ENCODE results near the gene LRAT. TPM values are rescaled to one million over a fixed set of nuclear protein-coding genes. Genes with fewer than 3 reads are reported as not detected.
"Not testable (repeated sequence)": the region's sequence is repeated elsewhere in the genome, so short reads cannot be mapped to it uniquely, and the experiment has no call there.

Gene LRAT
- total RNA-seq = not detected in 2 replicates

DNA sequence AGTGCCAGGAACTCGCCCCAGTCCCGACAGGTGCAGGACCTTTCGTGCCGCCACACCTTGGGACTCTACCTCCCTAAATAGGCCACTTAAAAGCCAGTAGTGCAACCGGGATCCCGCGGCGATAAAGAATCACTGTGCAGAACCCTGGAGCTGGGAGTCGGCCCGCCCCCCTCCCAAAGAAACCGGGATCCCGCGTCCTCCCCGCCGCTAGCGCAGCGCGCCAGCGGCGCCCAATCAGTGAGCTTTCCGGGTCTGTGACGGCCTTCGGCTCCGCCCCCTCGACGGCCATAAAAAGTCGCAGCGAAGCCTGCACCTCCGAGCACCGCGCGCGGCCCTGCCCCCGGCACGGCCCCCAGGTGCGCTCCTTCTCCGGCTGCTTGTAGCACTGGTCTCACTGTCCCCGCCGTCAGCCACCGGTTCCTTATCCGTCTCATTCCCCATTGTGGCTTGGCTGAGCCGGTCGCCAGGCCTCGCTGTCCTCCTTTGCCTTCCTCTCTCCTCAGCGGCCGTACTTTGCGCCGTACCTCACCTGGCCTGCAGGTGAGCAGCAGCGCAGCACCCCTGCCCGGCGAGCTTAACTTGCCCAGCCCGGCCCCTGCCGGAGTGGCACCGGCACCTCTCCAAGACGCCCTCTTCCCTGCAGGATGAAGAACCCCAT, at the start of gene LRAT:
TSS of gene LRAT (plus strand) at position 318 of the 658 bp plus-strand sequence. CDS start at position 645, 327 bp downstream.
- intact Hi-C loops (cut with micrococcal nuclease) = loop anchor here (5.0 kb wide), 3 partner anchors 192 to 633 kb away; partner anchors contain the start of genes DCHS2, MAP9 and PLRG1

GRCh38 chr4:154707877-154708276, 35.9 kb upstream of the LRAT start:
- intact Hi-C loops (cut with micrococcal nuclease) = no loop called here

DNA sequence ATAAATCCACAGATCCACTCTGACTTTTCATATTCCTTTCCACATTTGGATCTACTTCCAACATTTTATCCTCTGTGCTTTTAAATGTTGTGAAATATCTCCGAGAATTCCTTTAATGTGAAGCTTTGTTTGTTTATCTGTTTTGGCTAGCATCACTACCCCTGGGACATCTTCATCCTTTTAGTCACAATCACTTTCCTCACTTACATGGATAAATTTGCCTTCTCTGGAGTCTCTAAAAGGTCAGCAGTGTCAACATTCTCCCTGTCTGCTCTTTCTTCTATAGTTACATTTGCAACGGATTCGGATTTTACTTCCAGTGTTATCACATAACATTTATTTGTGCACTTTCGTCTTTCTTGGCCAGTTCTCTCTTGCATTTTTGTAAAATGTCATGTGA, 34.2 kb upstream of the LRAT start:
- intact Hi-C loops (cut with micrococcal nuclease) = no loop called here

GRCh38 chr4:154711522-154711921, 32.3 kb upstream of the LRAT start:
- intact Hi-C loops (cut with micrococcal nuclease) = no loop called here

DNA sequence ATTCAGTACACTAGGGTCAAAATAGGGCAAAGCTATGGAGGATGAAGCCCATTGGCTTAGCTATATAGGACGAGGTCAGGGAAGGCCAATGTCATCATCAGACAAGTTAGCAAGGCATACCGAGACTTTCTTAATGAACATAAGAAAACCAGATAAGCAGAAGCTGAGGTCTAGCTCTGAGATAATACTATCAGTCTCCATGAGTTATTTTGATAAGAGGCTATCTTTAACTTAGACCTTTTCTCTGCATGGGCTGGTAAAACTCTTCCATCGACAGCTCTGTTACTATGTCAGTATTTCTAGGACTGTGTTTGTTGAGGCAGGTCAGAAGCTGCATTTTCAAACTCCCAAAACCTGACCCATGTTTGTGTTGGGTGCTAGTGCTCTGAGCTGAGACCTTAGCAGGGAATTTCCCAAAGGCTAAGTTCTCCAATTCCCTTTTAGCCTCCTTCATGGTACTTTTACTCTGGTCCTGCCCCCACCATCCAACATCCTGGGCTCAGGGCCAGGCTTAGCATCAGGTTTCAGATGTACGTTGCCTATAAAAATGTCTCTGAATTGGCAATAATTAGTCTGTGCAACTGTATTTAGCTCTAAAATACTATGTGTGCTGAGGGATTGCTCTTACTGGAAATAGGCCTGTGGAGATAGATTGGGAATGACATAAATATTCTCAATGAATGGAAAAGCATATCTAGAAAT, 29.3 kb upstream of the LRAT start:
- intact Hi-C loops (cut with micrococcal nuclease) = no loop called here

DNA sequence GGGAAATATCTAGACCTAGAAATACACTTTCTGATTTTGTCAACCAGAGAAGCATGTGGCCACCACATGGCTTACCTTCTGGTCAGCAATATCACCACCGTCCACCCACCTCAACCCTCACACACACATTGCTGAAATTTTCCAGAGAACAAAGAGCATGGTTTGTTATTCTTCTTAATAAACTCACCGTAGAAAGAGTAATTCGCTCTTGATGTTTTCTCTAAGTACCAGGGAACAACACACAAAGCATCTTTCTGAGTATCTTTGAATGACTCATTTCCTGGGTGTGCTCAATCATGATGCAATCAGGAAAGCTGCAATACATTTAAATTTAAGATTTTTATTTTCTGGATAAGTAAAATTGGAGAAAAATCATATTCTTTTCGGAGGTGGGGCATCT, 24.7 kb upstream of the LRAT start:
- intact Hi-C loops (cut with micrococcal nuclease) = no loop called here

GRCh38 chr4:154720123-154720522, 23.7 kb upstream of the LRAT start:
- intact Hi-C loops (cut with micrococcal nuclease) = no loop called here

DNA sequence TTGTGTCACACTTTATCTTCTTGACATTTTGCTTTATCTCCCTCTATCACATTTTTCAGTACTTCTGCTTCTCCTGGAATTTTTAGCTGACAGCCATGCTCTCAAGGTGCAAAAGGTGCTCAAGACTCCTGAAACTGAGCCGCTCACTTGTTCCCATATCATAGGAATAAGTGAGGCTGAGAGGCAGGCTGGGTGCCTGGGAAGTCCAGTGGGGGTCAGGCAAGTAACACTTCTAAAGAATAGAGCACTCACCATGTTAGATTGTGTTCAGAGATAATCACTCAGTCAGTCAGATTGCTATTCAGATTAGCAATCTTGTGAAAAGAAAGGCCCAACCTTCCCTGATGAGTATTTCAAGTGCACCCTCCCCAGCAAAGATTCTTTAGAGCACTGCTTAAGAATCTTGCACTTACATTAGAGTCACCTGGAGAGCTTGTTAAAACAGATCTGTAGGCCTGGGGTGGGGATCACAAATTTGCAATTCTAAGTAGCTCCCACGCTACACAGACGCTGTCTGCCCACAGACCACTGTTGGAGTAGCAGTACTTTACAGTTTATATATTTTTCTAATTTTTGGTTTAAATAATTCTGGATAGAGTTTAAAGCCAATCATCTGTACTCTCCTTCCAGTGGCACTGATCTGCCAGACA, 23.1 kb upstream of the LRAT start:
- intact Hi-C loops (cut with micrococcal nuclease) = no loop called here

DNA sequence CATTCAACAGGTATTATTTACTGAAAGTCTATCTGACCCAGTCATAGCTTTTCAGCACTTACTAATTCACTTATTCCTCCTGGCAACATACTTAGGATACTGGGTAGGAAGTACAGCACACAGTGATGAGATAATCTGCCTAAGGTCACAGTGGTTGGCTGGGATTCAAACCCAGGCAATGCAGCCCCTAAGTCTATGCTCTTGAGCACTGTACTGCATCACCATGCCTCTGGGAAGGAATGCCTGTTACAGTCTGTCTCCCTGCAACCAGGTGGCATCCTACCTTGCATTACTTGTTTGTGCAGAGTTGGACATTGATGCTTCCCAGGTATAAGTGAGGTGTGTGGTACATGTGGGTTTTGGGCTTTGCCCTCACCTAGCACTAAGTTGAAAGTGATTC, 21.5 kb upstream of the LRAT start:
- intact Hi-C loops (cut with micrococcal nuclease) = no loop called here

DNA sequence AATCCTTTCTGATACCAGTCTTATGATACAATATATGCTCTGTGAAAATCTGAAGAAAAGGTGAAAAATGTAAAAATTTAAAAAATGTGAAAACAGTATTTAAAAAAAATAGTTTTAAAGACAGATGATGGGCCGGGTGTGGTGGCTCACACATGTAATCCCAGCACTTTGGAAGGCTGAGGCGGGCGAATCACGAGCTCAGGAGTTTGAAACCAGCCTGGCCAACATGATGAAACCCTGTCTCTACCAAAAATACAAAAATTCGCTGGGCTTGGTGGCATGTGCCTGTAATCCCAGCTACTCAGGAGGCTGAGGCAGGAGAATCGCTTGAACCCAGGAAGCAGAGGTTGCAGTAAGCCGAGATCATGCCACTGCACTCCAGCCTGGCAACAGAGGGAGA, 20.2 kb upstream of the LRAT start:
- intact Hi-C loops (cut with micrococcal nuclease) = not testable (repeated sequence)

- intact Hi-C loops (cut with micrococcal nuclease) = no loop called here
These were observed 16.3 kb upstream of the LRAT start for GRCh38 chr4:154727540-154727939.

DNA sequence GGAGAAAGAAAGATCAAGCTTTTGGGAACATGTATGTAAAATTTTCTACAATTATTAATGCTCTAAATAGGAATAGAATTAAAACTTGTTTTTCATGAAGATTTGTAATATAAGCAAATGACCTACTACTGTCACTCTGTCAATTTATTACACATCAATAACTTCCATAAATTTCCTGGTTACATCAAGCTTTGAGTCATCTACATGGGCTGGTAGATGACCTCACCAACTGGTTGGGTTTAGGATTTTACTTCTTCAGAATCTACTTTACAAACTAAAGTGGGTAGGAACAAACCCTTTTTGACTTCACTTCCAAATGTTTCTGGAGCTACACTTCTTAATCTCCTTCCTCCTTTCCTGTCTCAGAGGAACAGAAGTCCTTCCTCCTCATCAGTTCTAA, 12.0 kb upstream of the LRAT start:
- intact Hi-C loops (cut with micrococcal nuclease) = no loop called here

DNA sequence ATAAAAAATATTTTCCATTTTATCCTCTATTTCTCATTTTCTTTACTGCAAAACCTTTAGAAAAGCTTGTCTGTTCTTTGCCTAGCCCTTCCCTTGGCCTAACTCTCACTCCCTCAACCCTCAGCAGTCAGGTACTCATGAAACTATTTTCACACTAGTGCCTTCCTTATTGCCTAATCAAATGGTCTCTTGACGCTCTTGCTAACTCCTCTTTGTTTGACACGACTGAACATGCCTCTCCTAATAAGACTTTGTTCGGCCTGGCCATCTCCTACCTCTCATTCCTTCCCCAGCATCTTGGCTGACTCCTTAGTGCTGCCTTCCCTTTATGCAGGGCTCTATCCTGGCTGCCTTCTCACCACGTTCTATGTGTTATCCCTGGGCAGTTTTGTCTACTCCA, 11.1 kb upstream of the LRAT start:
- intact Hi-C loops (cut with micrococcal nuclease) = no loop called here

DNA sequence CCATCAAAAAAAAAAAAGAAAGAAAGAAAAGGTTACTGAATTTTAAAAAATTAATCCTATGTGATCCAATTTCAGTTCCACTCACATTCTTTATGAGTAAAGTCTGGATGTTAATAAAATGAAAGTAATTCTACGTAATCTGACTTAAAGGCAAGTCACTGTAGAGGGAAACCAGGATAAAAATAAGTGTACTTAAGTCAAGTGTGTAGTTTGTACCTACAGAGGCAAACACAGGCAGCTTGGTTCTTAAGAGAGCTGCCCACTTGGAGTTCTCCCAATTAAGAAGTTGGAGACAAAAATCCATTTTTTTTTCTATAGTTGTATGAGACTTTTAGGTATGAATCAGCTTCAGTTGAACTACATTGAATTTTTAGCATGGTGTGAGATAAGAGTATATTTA, 7.0 kb upstream of the LRAT start:
- intact Hi-C loops (cut with micrococcal nuclease) = no loop called here

DNA sequence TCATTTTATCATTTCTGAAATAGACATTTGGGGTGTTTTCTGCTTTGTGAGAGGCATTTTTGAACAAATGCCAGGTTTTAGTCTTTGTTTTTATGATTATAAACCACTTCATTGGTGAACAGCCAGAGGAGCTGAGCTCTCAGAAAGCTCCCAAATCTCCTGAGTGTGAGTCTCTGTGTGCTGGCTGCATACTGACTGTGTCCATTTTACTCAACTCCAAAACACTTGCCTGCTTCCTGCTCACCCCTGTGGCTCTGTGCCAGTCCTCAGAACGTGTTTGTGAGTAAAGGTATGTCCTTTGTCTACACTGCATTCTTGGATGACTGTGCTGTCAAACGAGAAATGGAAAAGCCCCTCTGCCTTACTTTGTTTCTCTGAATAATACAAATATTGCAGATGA, 5.4 kb upstream of the LRAT start:
- intact Hi-C loops (cut with micrococcal nuclease) = no loop called here

DNA sequence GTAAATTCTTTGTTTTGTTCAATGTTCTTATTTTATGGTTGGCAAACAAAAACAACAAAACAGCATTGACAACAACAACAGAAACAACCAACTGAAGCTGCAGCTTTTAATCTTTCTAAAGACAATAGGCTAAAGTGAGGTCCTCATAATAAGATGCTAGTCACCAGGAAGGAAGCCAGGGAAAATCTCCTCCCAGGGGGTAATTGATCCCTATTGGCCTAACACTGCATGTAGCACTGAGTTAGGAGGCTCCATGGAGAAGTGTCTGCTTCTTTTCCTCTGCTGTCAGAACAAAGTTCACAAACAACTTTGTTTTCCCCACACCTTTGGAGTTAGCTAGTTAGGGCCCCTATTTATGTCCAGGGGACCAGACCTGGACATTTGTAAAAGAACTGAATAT, 4.7 kb upstream of the LRAT start:
- intact Hi-C loops (cut with micrococcal nuclease) = no loop called here

DNA sequence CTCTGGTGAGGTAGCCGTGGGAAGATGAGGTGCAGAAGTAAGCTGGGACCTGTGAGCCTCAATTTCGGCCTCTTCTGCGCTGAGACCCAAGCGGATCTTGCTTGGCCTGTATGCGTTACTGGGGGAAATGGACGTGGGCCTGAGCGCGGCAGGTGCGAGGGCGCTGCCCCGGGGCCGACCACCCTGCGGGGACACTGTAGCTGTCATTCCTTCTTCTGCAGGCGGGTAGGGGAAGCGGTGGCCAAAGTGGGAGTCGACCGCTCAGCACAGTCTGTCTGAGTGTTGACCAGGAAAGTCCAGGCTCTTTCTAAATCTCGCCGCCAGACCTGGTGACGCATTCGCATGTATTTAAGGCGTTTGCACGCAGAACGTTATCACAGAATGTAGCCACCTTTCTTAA, 3.3 kb upstream of the LRAT start:
- intact Hi-C loops (cut with micrococcal nuclease) = loop anchor here (5.0 kb wide), 3 partner anchors 188 to 637 kb away; partner anchors contain the start of genes DCHS2, MAP9 and PLRG1

DNA sequence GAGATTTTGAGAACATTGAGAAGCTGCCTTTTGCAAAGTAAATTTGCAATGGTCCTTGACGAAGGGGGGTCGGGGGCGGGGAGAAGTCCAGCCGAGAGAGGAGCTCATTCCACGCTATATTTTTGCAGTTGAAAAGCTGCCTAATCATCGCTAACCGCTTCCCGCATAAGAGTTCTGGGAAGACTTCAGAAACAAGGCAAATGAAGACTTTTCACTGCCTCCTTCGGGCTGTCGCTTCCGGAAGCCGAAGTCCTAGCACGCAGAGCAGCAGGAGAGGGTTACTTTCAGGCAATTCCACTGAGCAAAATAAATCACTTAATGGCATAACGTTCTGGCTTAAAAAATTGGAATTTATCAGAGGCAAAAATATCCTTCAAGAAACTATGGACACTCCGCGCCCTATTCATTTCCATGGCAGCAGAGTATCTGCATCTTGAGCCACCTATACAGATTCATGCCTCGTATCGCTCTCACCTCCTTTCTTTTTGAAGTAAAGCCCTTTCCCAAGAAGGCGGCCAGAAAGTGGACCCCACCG, 2.6 kb upstream of the LRAT start:
- intact Hi-C loops (cut with micrococcal nuclease) = loop anchor here (5.0 kb wide), 3 partner anchors 189 to 636 kb away; partner anchors contain the start of genes DCHS2, MAP9 and PLRG1

GRCh38 chr4:154741922-154742850, 1.6 kb upstream of the LRAT start:
- intact Hi-C loops (cut with micrococcal nuclease) = loop anchor here (5.0 kb wide), 3 partner anchors 190 to 635 kb away; partner anchors contain the start of genes DCHS2, MAP9 and PLRG1

GRCh38 chr4:154744341-154744926, 634 bp downstream of the LRAT start:
- intact Hi-C loops (cut with micrococcal nuclease) = loop anchor here (5.0 kb wide), 3 partner anchors 192 to 633 kb away; partner anchors contain the start of genes DCHS2, MAP9 and PLRG1

All from T-helper 2 cell treated with Interferon-gamma antibody and Interleukin-4, amounts not matched to agents 100 ng/mL and 5 ng/mL, for 36 hours (primary cell).